ENCODE data around the gene MME. TPM values are rescaled to one million over a fixed set of nuclear protein-coding genes. Genes with fewer than 3 reads are reported as not detected.

Gene MME
- total and polyA plus RNA-seq, 2 of the 8 experiments (the other 6 are each of a cell fraction or from before 2014, with no cell fraction given): 5.0 to 39.6 TPM

DNA sequence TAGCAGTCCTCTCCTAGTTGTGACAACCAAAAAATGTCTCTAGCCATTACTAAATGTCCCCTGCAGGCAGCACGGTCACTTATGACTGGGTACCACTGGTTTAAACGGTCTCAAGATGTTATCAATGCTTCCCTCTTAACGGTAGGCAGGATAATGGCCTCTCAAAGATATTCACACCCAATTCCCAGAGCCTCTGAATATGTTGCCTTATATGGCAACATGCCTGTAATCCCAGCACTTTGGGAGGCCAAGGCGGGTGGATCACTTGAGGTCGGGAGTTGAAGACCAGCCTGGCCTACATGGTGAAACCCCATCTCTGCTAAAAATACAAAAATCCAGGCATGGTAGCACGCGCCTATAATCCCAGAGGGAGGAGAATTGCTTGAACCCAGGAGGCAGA, 9.4 kb downstream of the MME start:
- TF ChIP-seq CBX8 (IDR thresholded peaks at IDR 0.05; ENCODE audit: borderline replicate concordance, low read depth, low read length): no peak
- peak; percentile 85 for TF ChIP-seq SRF (IDR thresholded peaks at IDR 0.05; ENCODE audit: low read depth, low read length)
- Histone ChIP-seq H2BK5ac (ENCODE audit: low read depth, low read length) (no peak overlapping the region), H4K91ac (replicated peaks; ENCODE audit: insufficient read length, low read length) (no peak overlapping the region), H3K79me2 (ENCODE audit: control insufficient read depth in 1 of 2, insufficient read depth in 2 of 2, low read length in 2 of 2) (no peaks in the 10 kb centered on the region), H3K27ac (ENCODE audit: low read depth, low read length) (no peak overlapping the region), H2BK120ac (replicated peaks; ENCODE audit: low read depth, low read length) (no peak overlapping the region), H2AK5ac (ENCODE audit: low read depth, low read length) (no peak overlapping the region), H4K8ac (ENCODE audit: extremely low read depth, insufficient read depth, low read length) (no peak overlapping the region), H4K20me1 (replicated peaks in 1 of 2; ENCODE audit: control insufficient read depth in 1 of 2, insufficient read depth in 2 of 2, low read length in 2 of 2) (no peaks in the 10 kb centered on the region), H3K4me2 (ENCODE audit: insufficient read depth in 1 of 2, low read depth in 2 of 2, low read length in 2 of 2) (no peak overlapping the region), H3K4me3 (ENCODE audit: extremely low read depth in 1 of 4, insufficient read depth in 2 of 4, low read depth in 3 of 4, low read length in 4 of 4) (no peak overlapping the region), H3K4ac (replicated peaks; ENCODE audit: insufficient read length, low read depth, low read length) (no peak overlapping the region), H2BK20ac (ENCODE audit: low read length) (no peak overlapping the region), H2BK12ac (ENCODE audit: low read depth, low read length) (no peak overlapping the region), H2BK15ac (ENCODE audit: low read length) (no peak overlapping the region), H4K5ac (ENCODE audit: insufficient read length, low read depth, low read length) (no peak overlapping the region), H3K36me3 (ENCODE audit: control insufficient read depth in 2 of 4, insufficient read depth in 4 of 4, low read length in 3 of 4) (peaks cover 0 to 3% (median 0%) of the 10 kb centered on the region in 4 experiments; a peak in 1 of 8 replicates), H3K56ac (replicated peaks; ENCODE audit: insufficient read length, low read depth, low read length) (no peak overlapping the region), H2AFZ (ENCODE audit: low read length) (no peak overlapping the region), H3K23me2 (ENCODE audit: low read depth, low read length) (no peaks in the 10 kb centered on the region), H3K9ac (replicated peaks in 1 of 4; ENCODE audit: extremely low read depth in 1 of 4, low read depth in 3 of 4, low read length in 3 of 4) (no peak overlapping the region), H3K23ac (ENCODE audit: insufficient read length) (no peak overlapping the region), H3K4me1 (replicated peaks in 1 of 4; ENCODE audit: control insufficient read depth in 3 of 4, insufficient read depth in 4 of 4, low read length in 3 of 4) (no peaks in the 10 kb centered on the region), H3K27me3 (replicated peaks in 1 of 4; ENCODE audit: control insufficient read depth in 3 of 4, extremely low read depth in 1 of 4, insufficient read depth in 3 of 4, low read length in 3 of 4) (no peaks in the 10 kb centered on the region), H3K79me1 (ENCODE audit: low read depth, low read length) (no peaks in the 10 kb centered on the region), H3K18ac (ENCODE audit: extremely low read depth, low read length) (no peak overlapping the region), H3K9me3 (ENCODE audit: insufficient read depth in 2 of 2, low read depth in 1 of 2, low read length in 1 of 2) (no peaks in the 10 kb centered on the region), H3K14ac (ENCODE audit: insufficient read length) (no peak overlapping the region)
- 93% methylated on average over 7 of the region's 7 CpGs; no CpG with 5 or more reads in 1 of the 2 experiments for WGBS, 2 experiments (ENCODE audit: extremely low coverage in 1 of 2, insufficient coverage in 1 of 2, insufficient read length in 1 of 2, insufficient replicate concordance in 2 of 2, low coverage in 1 of 2, low lambda C conversion rate in 2 of 2, missing lambda C conversion rate in 1 of 2)
- CTCF ChIA-PET (ENCODE audit: partially characterized antibody): interaction anchor here (0.7 kb wide), 1 partner anchor 220 kb away, joined by 5 read pairs; no protein-coding TSS in a partner anchor
- no peak for FAIRE-seq
- POLR2A ChIA-PET (ENCODE audit: partially characterized antibody): no interaction called here
- DNase-seq (ENCODE audit: low read depth in 1 of 2, low spot score in 2 of 2): no peak

Measured in H1 (cell line).